Fibroblast of skin of left biceps (primary cell): ENCODE results near the gene CREB3L2.

ENCODE experiments used
- DNase-seq, 2 experiments: peaks; one replicate each; pipeline ENCODE4 v3.0.0-alpha.2; 2013; ENCODE audit warnings: low read depth in 2 of 2

The CREB3L2 gene

GRCh38 chr7:137951700-137952425 lies 50.0 kb downstream of the CREB3L2 start:
- DNase-seq: no peak

- DNase-seq: no peak
These were observed 50.9 kb downstream of the CREB3L2 start for GRCh38 chr7:137950967-137951366.

GRCh38 chr7:137950263-137950621 lies 51.6 kb downstream of the CREB3L2 start:
- DNase-seq: no peak

- no peak for DNase-seq
These were observed 52.2 kb downstream of the CREB3L2 start for GRCh38 chr7:137949416-137950262.

- DNase-seq: no peak
These were observed 53.0 kb downstream of the CREB3L2 start for GRCh38 chr7:137948845-137949330.

GRCh38 chr7:137948083-137948844 lies 53.6 kb downstream of the CREB3L2 start:
- DNase-seq: no peak

GRCh38 chr7:137947046-137947445 lies 54.8 kb downstream of the CREB3L2 start:
- no peak for DNase-seq

GRCh38 chr7:137946011-137946410 lies 55.9 kb downstream of the CREB3L2 start:
- no peak for DNase-seq

GRCh38 chr7:137944168-137944567 lies 57.7 kb downstream of the CREB3L2 start:
- no peak for DNase-seq

GRCh38 chr7:137943132-137943551 lies 58.7 kb downstream of the CREB3L2 start:
- DNase-seq: no peak

GRCh38 chr7:137942484-137943115 lies 59.3 kb downstream of the CREB3L2 start:
- DNase-seq: no peak

GRCh38 chr7:137940656-137941518 lies 61.0 kb downstream of the CREB3L2 start:
- DNase-seq: peak in 1 of 2 experiments; percentile 62

- DNase-seq: no peak
These were observed 61.7 kb downstream of the CREB3L2 start for GRCh38 chr7:137940218-137940617.

GRCh38 chr7:137937202-137937560 lies 64.7 kb downstream of the CREB3L2 start:
- no peak for DNase-seq

GRCh38 chr7:137936509-137937201 lies 65.2 kb downstream of the CREB3L2 start:
- DNase-seq: no peak

GRCh38 chr7:137935884-137936508 lies 65.9 kb downstream of the CREB3L2 start:
- DNase-seq: no peak

- DNase-seq: no peak
These were observed 66.7 kb downstream of the CREB3L2 start for GRCh38 chr7:137934941-137935883.

GRCh38 chr7:137934176-137934826 lies 67.6 kb downstream of the CREB3L2 start:
- DNase-seq: no peak
